ENCODE measurements around the gene CTU2. TPM values are rescaled to one million over a fixed set of nuclear protein-coding genes. Genes with fewer than 3 reads are reported as not detected.

CTU2 gene
- total RNA-seq, 2 donors from 2014 or later: 7.8 to 23.1 TPM

DNA sequence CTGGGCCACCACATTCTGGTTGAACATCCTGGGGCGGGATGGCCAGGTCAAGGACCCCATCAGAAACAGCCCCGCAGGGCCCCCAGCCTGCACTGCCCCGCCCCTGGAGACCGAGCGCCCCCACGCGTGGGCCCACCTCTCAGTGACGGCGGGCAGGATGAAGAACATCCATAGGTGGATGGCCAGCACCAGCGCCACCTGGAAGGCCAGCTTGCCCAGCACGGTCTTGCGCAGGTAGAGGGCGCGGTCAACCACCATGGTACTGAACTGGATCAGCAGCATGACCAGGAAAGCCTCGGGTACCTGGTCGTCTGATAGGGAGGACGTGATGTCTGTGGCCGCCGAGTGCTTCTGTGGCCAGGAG lies 13.6 kb downstream of the CTU2 start:
- intact Hi-C loops (cut with DNase I): no loop called here
- DNase-seq: no peak
- H3K4me1 ChIP-seq: no peaks in the 10 kb centered on the region
- no peak overlapping the region for H3K27ac ChIP-seq
- peaks cover 31% of the 10 kb centered on the region for H3K36me3 ChIP-seq
- no peaks in the 10 kb centered on the region for H3K9me3 ChIP-seq
- no peak for TF ChIP-seq CTCF (IDR thresholded peaks at IDR 0.05)
- H3K4me3 ChIP-seq: no peak overlapping the region
- no peak overlapping the region for H3K9ac ChIP-seq (ENCODE audit: low read depth in 2 of 2, low read length in 2 of 2)
- H3K27me3 ChIP-seq: no peaks in the 10 kb centered on the region

- no peaks in the 10 kb centered on the region for H3K4me1 ChIP-seq
- no peak overlapping the region for H3K27ac ChIP-seq
- H3K27me3 ChIP-seq: no peaks in the 10 kb centered on the region
- no peak overlapping the region for H3K4me3 ChIP-seq
- DNase-seq: no peak
- no peak overlapping the region for H3K9ac ChIP-seq (ENCODE audit: low read depth in 2 of 2, low read length in 2 of 2)
- intact Hi-C loops (cut with DNase I): no loop called here
- TF ChIP-seq CTCF (IDR thresholded peaks at IDR 0.05): no peak
- H3K36me3 ChIP-seq: peaks cover 31% of the 10 kb centered on the region
- no peaks in the 10 kb centered on the region for H3K9me3 ChIP-seq
Measured at GRCh38 chr16:88720396-88720970, 14.2 kb downstream of the CTU2 start.

- H3K9ac ChIP-seq (ENCODE audit: low read depth in 2 of 2, low read length in 2 of 2): no peak overlapping the region
- TF ChIP-seq CTCF (IDR thresholded peaks at IDR 0.05): no peak
- no peak overlapping the region for H3K4me3 ChIP-seq
- intact Hi-C loops (cut with DNase I): no loop called here
- H3K4me1 ChIP-seq: no peaks in the 10 kb centered on the region
- H3K36me3 ChIP-seq: peaks cover 38% of the 10 kb centered on the region
- DNase-seq: no peak
- H3K27ac ChIP-seq: no peak overlapping the region
- H3K27me3 ChIP-seq: no peaks in the 10 kb centered on the region
- H3K9me3 ChIP-seq: no peaks in the 10 kb centered on the region
Measured at GRCh38 chr16:88721236-88721635, 14.9 kb downstream of the CTU2 start.

GRCh38 chr16:88721815-88722755 lies 15.8 kb downstream of the CTU2 start:
- Histone ChIP-seq H3K9ac (ENCODE audit: low read depth in 2 of 2, low read length in 2 of 2) (no peak overlapping the region), H3K27ac (no peak overlapping the region), H3K4me3 (no peak overlapping the region), H3K4me1 (no peaks in the 10 kb centered on the region), H3K36me3 (peaks cover 46% of the 10 kb centered on the region), H3K9me3 (no peaks in the 10 kb centered on the region), H3K27me3 (no peaks in the 10 kb centered on the region)
- intact Hi-C loops (cut with DNase I): no loop called here
- TF ChIP-seq CTCF (IDR thresholded peaks at IDR 0.05): no peak
- no peak for DNase-seq

GRCh38 chr16:88722784-88723506 lies 16.6 kb downstream of the CTU2 start:
- TF ChIP-seq CTCF (IDR thresholded peaks at IDR 0.05): no peak
- no peak for DNase-seq
- H3K27ac ChIP-seq: no peak overlapping the region

More at GRCh38 chr16:88722784-88723506, 16.6 kb downstream of the CTU2 start:
- intact Hi-C loops (cut with DNase I): no loop called here
- H3K9me3 ChIP-seq: no peaks in the 10 kb centered on the region
- H3K9ac ChIP-seq (ENCODE audit: low read depth in 2 of 2, low read length in 2 of 2): no peak overlapping the region
- no peaks in the 10 kb centered on the region for H3K4me1 ChIP-seq
- peaks cover 48% of the 10 kb centered on the region for H3K36me3 ChIP-seq
- H3K4me3 ChIP-seq: no peak overlapping the region
- no peaks in the 10 kb centered on the region for H3K27me3 ChIP-seq
